Breast epithelium (tissue), 4 donors: Measurements from ENCODE around the gene PAN3. TPM values are rescaled to one million over a fixed set of nuclear protein-coding genes. Genes with fewer than 3 reads are reported as not detected.

Source experiments
- DNase-seq, 2 donors: peaks; one replicate each; pipeline ENCODE4 v3.0.0-alpha.2; 2019; ENCODE audit warnings: low spot score in 2 of 2
- H3K27ac ChIP-seq, 2 donors: fragments of 200-600 bp; sonication (generic) in 1 of 2; one replicate each; pipeline ENCODE4 v1.5.1; 2016 to 2019; ENCODE audit warnings: mild to moderate bottlenecking in 1 of 2
- H3K27me3 ChIP-seq, 2 donors: fragments of 200-600 bp; sonication (generic) in 1 of 2; one replicate each; pipeline versions ENCODE4 v1.5.1 to v1.6.0; 2017 to 2019; ENCODE audit warnings: control low read depth in 1 of 2, mild to moderate bottlenecking in 1 of 2
- H3K36me3 ChIP-seq: fragments of 200-600 bp; one replicate; pipeline ENCODE4 v1.5.1; 2019
- H3K4me1 ChIP-seq, 2 donors: fragments of 200-600 bp; sonication (generic); one replicate each; pipeline ENCODE4 v1.5.1; 2016 to 2019; ENCODE audit warnings: control low read depth in 1 of 2
- H3K4me3 ChIP-seq, 3 donors: fragments of 200-600 bp; sonication (generic); 1 replicate in 2 of 3; 2 replicates in 1 of 3; pipeline ENCODE4 v1.5.1; 2016 to 2019; ENCODE audit warnings: mild to moderate bottlenecking in 3 of 3, moderate library complexity in 2 of 3
- H3K9me3 ChIP-seq, 2 donors: fragments of 200-600 bp; sonication (generic) in 1 of 2; one replicate each; pipeline ENCODE4 v1.5.1; 2016 to 2019; ENCODE audit warnings: control low read depth in 1 of 2
- POLR2A ChIP-seq: fragments of 450-650 bp; IDR thresholded peaks from one replicate; pipeline ENCODE4 v1.6.1; 2016; ENCODE audit warnings: antibody characterized with exemption, mild to moderate bottlenecking, moderate library complexity
- POLR2AphosphoS5 ChIP-seq, 3 donors: sonication (generic); formaldehyde crosslinking; IDR thresholded peaks; one replicate each; pipeline ENCODE4 v1.6.1; 2017; ENCODE audit warnings: antibody characterized with exemption in 3 of 3
- intact Hi-C: fragments of 100-400 bp; cut with DNase I; formaldehyde crosslinking; loops from one replicate; pipeline ENCODE4 v1.15.1; 2023; ENCODE audit warnings: low total_unique reads
- total RNA-seq, 3 donors: library from RNA; depleted of rRNA; stranded (reverse); fragments of >200 nt; gene quantifications; one replicate each; pipeline ENCODE4 v1.1.0, GENCODE V29; 2016
- TF ChIP-seq, protein P1 (sequence below), 3 donors: fragments of 450-650 bp; IDR thresholded peaks; one replicate each; pipeline ENCODE4 v1.5.1; 2016 to 2017; ENCODE audit warnings: antibody characterized with exemption in 3 of 3, mild to moderate bottlenecking in 3 of 3, moderate library complexity in 3 of 3

Gene PAN3, protein sequence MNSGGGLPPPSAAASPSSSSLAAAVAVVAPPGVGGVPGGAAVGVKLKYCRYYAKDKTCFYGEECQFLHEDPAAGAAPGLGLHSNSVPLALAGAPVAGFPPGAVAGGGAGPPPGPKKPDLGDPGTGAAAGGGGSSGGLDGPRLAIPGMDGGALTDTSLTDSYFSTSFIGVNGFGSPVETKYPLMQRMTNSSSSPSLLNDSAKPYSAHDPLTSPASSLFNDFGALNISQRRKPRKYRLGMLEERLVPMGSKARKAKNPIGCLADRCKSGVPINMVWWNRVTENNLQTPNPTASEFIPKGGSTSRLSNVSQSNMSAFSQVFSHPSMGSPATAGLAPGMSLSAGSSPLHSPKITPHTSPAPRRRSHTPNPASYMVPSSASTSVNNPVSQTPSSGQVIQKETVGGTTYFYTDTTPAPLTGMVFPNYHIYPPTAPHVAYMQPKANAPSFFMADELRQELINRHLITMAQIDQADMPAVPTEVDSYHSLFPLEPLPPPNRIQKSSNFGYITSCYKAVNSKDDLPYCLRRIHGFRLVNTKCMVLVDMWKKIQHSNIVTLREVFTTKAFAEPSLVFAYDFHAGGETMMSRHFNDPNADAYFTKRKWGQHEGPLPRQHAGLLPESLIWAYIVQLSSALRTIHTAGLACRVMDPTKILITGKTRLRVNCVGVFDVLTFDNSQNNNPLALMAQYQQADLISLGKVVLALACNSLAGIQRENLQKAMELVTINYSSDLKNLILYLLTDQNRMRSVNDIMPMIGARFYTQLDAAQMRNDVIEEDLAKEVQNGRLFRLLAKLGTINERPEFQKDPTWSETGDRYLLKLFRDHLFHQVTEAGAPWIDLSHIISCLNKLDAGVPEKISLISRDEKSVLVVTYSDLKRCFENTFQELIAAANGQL
- 10 to 100 TPM; 39.0 to 75.2 (median 50.8) TPM for total RNA-seq

DNA sequence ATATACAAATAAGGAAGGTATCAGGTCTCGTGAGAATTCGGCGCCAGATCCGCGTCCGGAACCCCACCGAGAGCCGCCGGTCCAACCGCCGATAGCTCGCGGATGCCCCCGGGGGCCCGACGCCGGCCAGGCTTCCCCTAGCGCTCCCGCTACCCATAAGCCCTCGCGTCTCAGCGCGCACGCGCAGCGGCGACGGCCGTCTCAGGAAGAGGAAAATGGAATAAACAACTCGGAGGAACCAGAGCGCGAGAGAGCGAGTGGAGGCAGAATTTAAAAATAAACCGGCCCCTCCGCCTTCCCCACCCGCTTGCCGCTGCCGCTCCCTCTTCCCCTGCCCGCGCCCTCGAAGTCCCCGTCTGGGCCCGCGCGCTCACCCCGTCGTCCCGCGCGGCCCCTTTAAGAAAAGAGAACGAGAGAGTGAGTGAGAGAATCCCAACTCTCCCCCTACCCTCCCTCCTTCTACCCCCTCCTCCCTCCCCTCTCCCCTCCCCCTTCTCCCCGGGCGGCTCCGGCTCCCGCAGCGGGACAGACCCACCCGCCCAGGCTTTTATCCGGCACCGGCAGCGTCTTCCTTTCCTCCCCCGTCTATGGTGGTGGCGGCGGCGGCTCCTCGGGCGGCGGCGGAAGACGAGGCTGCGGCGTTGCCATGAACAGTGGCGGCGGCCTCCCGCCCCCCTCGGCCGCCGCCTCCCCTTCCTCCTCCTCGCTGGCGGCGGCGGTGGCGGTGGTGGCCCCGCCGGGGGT lies at the start of gene PAN3:
Gene PAN3 (plus strand): TSS at position 534 of the 744 bp plus-strand sequence. CDS start 113 bp downstream, at position 647.
- intact Hi-C loops = no loop called here
- DNase-seq = peak; percentile 90 to 91
- no peaks in the 10 kb centered on the region for H3K36me3 ChIP-seq
- H3K27ac ChIP-seq = peak within 1 kb of the TSS; percentile 99 to 100
- H3K27me3 ChIP-seq = no peaks in the 10 kb centered on the region
- peak within 1 kb of the TSS; percentile 87 to 99 (median 99) for H3K4me3 ChIP-seq
- H3K9me3 ChIP-seq = no peaks in the 10 kb centered on the region
- TF ChIP-seq POLR2AphosphoS5 (IDR thresholded peaks at IDR 0.05) (peak; percentile 57 to 89 (median 57)), POLR2A (no peak)
- peaks cover 0 to under 1% of the 10 kb centered on the region in 2 donors for H3K4me1 ChIP-seq

DNA sequence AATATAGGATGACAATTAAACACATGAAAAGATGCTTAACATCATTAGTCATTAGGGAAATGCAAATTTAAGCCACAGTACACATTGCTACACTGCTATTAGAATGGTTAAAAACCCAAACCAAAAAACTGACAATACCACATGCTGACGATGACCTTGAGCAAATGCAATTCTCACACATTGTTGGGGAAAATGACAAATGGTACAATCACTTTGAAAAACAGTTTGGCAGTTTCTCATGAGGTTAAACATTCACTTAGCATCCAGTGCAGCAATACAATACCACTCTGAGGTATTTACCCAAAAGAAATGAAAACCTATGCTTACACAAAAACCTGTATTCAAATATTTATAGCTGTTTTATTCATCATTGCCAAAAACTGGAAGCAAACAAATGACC lies 49.3 kb upstream of the PAN3 start:
- H3K27ac ChIP-seq = no peak overlapping the region
- no peaks in the 10 kb centered on the region for H3K27me3 ChIP-seq
- intact Hi-C loops = no loop called here
- H3K36me3 ChIP-seq = no peaks in the 10 kb centered on the region
- TF ChIP-seq POLR2AphosphoS5 (IDR thresholded peaks at IDR 0.05) (no peak), POLR2A (no peak)
- TF ChIP-seq, protein P1, sequence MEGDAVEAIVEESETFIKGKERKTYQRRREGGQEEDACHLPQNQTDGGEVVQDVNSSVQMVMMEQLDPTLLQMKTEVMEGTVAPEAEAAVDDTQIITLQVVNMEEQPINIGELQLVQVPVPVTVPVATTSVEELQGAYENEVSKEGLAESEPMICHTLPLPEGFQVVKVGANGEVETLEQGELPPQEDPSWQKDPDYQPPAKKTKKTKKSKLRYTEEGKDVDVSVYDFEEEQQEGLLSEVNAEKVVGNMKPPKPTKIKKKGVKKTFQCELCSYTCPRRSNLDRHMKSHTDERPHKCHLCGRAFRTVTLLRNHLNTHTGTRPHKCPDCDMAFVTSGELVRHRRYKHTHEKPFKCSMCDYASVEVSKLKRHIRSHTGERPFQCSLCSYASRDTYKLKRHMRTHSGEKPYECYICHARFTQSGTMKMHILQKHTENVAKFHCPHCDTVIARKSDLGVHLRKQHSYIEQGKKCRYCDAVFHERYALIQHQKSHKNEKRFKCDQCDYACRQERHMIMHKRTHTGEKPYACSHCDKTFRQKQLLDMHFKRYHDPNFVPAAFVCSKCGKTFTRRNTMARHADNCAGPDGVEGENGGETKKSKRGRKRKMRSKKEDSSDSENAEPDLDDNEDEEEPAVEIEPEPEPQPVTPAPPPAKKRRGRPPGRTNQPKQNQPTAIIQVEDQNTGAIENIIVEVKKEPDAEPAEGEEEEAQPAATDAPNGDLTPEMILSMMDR (IDR thresholded peaks at IDR 0.05) = no peak
- no peak overlapping the region for H3K4me3 ChIP-seq
- no peak for DNase-seq
- H3K4me1 ChIP-seq = no peaks in the 10 kb centered on the region
- no peaks in the 10 kb centered on the region for H3K9me3 ChIP-seq

DNA sequence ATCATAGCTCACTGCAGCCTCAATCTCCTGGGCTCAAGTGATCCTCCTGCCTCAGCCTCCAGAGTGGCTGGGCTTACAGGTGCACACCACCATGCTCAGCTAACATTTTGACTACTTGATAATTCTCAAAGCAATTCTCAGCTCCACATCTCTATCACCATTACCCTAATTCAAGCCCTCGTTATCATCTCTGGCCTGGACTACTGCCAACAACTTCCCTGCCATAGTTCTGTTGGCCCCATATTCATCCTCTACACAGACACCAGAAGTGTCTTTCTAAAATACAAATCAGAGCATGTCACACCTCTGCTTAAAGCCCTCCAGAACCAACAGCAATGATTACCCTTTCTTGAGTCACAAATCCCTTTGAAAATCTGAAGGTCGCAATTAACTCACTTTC lies 45.9 kb upstream of the PAN3 start:
- Histone ChIP-seq H3K27ac (no peak overlapping the region), H3K4me3 (no peak overlapping the region), H3K36me3 (no peaks in the 10 kb centered on the region), H3K27me3 (peaks cover 0 to 16% of the 10 kb centered on the region in 2 donors), H3K9me3 (no peaks in the 10 kb centered on the region), H3K4me1 (no peaks in the 10 kb centered on the region)
- DNase-seq = no peak
- TF ChIP-seq POLR2AphosphoS5 (IDR thresholded peaks at IDR 0.05) = no peak
- TF ChIP-seq, protein P1 (IDR thresholded peaks at IDR 0.05) = no peak
- no peak for TF ChIP-seq POLR2A
- intact Hi-C loops = no loop called here

DNA sequence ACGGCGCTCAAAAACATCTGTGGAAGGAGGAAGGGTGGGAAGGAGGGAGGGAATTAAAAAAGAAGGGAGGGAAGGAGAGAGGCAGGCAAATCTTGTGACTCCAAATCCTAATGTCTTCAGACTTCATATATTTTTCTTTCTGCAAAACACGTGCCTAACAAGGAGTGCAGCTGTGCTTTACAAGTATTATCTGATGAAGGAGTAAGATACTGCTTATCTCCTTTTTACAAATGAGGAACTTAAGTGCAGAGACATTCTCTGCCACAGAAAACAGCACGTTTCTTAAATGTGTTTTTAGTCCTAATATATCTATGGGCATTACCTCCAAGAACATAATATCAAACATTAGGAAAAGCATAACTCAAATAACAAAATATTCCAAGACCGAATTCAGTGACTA lies 44.5 kb upstream of the PAN3 start:
- TF ChIP-seq POLR2A (no peak), POLR2AphosphoS5 (IDR thresholded peaks at IDR 0.05) (no peak)
- TF ChIP-seq, protein P1 (IDR thresholded peaks at IDR 0.05) = no peak
- H3K9me3 ChIP-seq = peaks cover 0 to 6% of the 10 kb centered on the region in 2 donors
- peaks cover 0 to 24% of the 10 kb centered on the region in 2 donors for H3K27me3 ChIP-seq
- no peak overlapping the region for H3K4me3 ChIP-seq
- H3K4me1 ChIP-seq = no peaks in the 10 kb centered on the region
- intact Hi-C loops = no loop called here
- no peak for DNase-seq
- H3K27ac ChIP-seq = no peak overlapping the region
- no peaks in the 10 kb centered on the region for H3K36me3 ChIP-seq

DNA sequence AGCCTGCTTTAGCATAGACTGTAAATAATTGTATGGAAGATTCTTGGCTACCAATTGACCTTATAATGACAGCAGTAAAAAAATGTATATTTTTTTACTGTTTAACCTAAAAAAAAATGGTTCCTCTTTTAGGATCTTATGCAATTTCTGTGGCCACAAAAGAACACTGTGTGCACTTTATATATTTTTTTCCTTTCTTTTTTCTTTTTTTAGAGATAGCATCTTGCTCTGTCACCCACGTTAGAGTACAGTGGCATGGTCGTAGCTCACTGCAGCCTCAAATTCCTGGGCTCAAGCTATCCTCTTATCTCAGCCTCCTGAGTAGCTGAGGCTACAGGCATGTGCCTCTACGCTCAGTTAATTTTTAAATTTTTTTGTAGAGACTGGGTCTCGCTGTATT lies 44.0 kb upstream of the PAN3 start:
- no peak for DNase-seq
- no peak overlapping the region for H3K27ac ChIP-seq
- no peak overlapping the region for H3K4me3 ChIP-seq
- H3K9me3 ChIP-seq = peaks cover 0 to 8% of the 10 kb centered on the region in 2 donors
- TF ChIP-seq POLR2AphosphoS5 (IDR thresholded peaks at IDR 0.05) = no peak
- intact Hi-C loops = no loop called here
- H3K27me3 ChIP-seq = peaks cover 0 to 27% of the 10 kb centered on the region in 2 donors
- H3K36me3 ChIP-seq = no peaks in the 10 kb centered on the region
- H3K4me1 ChIP-seq = no peaks in the 10 kb centered on the region
